22Rv1 (cell line): ENCODE measurements around the gene BANP.

Experiments used
- ZFX ChIP-seq: fragments of 450-650 bp; IDR thresholded peaks from 2 replicates; pipeline ENCODE4 v1.6.1; 2017; ENCODE audit warnings: antibody characterized with exemption, borderline replicate concordance
- TF ChIP-seq, protein P1 (sequence below): fragments of 450-650 bp; IDR thresholded peaks from 2 replicates; pipeline ENCODE4 v1.5.1; 2017; ENCODE audit warnings: mild to moderate bottlenecking

DNA sequence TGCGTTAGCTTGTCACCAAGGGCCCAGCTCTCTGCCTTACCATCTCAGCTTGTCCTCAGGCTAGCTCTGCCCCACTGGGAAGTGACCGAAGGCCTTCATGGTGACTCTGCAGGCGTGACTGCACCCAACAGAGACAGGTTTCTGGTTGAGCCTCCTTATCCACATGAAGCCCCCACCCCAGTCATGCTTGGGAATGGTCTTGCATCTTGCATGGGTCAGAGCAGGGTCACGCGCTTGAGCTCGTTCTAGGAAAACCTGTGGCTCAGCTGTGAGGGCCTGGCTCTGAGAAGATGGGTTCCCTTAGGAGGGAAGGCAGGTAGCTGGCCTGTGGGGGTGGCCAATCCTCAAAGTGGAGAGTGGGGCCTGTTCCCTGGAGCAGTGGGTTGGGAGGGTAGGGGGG lies 122.8 kb downstream of the BANP start:
- TF ChIP-seq, protein P1, sequence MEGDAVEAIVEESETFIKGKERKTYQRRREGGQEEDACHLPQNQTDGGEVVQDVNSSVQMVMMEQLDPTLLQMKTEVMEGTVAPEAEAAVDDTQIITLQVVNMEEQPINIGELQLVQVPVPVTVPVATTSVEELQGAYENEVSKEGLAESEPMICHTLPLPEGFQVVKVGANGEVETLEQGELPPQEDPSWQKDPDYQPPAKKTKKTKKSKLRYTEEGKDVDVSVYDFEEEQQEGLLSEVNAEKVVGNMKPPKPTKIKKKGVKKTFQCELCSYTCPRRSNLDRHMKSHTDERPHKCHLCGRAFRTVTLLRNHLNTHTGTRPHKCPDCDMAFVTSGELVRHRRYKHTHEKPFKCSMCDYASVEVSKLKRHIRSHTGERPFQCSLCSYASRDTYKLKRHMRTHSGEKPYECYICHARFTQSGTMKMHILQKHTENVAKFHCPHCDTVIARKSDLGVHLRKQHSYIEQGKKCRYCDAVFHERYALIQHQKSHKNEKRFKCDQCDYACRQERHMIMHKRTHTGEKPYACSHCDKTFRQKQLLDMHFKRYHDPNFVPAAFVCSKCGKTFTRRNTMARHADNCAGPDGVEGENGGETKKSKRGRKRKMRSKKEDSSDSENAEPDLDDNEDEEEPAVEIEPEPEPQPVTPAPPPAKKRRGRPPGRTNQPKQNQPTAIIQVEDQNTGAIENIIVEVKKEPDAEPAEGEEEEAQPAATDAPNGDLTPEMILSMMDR = no peak
- TF ChIP-seq ZFX = no peak
